ENCODE measurements around the gene EMC9.

EMC9 gene

GRCh38 chr14:24131549-24131966, 9.8 kb downstream of the EMC9 start:
- DNase-seq (ENCODE audit: low spot score) = no peak

DNA sequence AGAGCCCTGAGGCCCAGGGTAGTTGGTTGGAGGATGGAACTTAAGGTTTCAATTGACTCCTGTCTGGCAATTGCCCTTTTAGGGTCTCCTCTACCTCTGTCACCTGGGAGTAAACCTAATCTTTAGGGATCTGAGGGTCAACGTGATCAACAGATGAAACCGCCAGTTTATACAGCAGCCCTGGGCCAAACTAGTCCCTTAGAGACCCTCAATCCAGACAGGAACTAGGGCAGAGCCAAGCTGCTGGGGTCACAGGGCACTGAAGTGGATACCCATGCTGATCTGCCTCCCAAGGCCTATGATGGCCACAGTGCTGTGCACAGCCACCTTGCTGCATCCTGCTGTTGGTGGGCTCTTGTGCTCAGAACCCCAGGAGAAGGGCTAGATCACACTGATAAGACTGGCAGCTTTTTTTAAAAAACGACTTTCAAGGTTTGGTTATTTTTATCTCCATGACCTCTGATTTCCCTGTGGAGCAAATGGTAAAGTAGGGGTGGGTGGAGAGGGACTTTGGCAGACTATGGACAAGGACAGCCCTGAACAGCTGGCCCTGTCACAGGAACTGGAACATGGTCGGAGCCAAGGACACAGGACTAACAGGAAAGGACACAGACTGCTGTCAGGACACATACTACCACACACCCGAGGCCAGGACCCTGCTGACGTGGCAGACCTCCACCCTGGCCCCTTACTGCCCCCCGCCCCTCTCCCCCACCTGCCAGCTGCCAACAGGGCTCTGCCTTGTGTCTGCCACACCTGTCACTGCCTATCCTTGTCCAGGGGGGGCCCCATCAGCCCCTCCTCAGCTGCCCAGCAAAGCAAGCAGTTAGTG, 10.5 kb downstream of the EMC9 start:
- DNase-seq (ENCODE audit: low spot score) = no peak

DNA sequence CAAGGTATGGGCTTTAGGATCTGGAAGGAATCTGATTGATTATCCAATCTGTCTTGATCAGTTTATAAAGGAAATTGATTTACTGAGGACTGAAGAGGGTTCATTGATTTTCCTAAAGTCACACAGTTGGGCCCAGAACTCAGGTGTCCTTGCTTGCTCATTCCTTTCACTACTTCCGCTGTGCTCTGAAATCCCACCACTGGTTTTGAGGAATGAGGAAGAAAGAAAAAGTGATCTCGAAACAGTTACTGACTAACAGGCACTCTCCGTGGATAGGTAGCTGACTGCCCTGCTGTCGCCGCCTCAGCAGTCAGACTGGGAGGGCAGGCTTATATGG, 11.0 kb downstream of the EMC9 start, which contains the start of gene FITM1:
FITM1 (plus strand) TSS at position 280 of the 337 bp plus-strand sequence. CDS start 905 bp downstream, outside the sequence.
- no peak for DNase-seq (ENCODE audit: low spot score)

GRCh38 chr14:24129410-24129998, 11.9 kb downstream of the EMC9 start:
- no peak for DNase-seq (ENCODE audit: low spot score)

- no peak for DNase-seq (ENCODE audit: low spot score)
Observed at GRCh38 chr14:24127673-24128072, 13.7 kb downstream of the EMC9 start.

GRCh38 chr14:24126939-24127338, 14.5 kb downstream of the EMC9 start:
- DNase-seq (ENCODE audit: low spot score) = no peak

DNA sequence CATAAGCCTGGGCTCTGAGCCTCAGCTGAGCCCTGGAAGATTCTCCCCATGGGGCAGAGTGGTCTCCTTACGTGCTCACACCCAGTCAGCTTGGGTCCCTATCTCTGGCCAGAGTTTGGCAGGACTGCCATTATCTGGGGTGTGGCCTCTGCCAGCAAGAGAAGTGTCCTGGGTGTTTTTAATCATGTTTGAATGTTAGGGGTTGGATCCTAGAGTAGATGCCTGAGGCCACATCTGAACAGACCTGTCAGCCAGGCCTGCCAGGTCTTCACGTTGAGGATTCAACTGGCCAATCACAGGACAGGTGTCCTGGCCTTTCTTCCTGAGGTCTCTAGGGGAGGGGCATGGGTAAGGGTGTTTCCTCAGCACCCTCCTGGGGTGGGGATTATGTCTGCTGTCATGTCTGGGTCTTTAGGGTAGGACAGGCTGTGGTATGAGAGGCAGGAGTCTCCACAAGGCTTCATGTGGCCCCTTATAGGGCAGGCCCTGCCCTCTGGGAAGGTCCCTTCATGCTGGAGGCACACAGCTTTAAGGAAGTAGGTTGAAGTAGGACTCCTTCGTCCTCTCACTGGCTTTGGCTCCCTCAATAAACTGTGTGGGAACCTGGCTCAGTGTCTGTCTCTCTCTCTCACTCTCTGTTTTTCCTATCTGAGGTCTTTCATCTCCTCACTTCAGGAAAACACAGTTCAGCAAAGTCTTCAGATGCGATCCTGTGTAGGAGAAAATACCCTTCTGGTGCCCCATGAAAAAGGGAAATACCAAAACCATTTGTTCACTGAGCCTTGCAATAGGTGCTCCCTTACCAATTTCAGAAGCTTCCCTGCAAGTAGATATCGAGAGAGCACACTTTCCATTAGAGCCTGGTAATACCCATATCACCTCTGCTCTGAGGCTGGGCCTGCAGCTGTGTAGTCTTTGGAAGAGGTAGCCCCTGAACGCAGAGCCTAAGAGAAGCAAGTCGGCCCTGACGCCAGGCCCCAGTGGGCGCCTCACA, 17.7 kb downstream of the EMC9 start:
- no peak for DNase-seq (ENCODE audit: low spot score)

DNA sequence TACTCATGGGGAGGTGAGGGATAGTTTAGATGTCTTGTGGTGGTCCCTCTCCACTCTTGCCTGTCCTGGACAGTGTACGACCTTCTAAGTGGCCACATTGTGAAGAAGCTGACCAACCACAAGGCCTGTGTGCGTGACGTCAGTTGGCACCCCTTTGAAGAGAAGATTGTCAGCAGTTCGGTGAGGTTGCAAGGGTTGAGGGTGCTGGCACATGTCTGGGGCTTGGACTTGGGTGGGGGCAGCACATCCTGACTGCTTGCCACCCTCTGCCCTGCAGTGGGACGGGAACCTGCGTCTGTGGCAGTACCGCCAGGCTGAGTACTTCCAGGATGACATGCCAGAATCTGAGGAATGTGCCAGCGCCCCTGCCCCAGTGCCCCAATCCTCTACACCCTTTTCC, 18.5 kb downstream of the EMC9 start:
- no peak for DNase-seq (ENCODE audit: low spot score)

DNA sequence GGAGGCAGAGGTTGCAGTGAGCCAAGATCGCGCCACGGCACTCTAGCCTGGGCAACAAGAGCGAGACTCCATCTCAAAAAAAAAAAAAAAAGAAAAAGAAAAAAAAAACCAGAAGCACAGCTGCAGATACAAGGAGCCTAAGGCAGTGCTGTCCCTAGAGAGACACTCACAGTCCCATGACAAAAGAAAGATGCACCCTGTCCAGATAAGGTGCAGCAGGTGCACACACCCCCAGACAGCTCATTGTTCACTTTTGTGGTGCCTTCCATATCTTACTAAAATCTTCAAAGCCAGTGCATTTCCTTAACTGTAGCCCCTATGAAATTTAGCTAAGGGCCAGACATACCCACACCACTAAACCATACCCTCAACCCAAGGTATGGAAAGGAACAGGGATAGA, 19.0 kb downstream of the EMC9 start:
- no peak for DNase-seq (ENCODE audit: low spot score)

GRCh38 chr14:24121210-24121609, 20.2 kb downstream of the EMC9 start:
- no peak for DNase-seq (ENCODE audit: low spot score)

- no peak for DNase-seq (ENCODE audit: low spot score)
Observed at GRCh38 chr14:24119691-24120090, 21.7 kb downstream of the EMC9 start.

DNA sequence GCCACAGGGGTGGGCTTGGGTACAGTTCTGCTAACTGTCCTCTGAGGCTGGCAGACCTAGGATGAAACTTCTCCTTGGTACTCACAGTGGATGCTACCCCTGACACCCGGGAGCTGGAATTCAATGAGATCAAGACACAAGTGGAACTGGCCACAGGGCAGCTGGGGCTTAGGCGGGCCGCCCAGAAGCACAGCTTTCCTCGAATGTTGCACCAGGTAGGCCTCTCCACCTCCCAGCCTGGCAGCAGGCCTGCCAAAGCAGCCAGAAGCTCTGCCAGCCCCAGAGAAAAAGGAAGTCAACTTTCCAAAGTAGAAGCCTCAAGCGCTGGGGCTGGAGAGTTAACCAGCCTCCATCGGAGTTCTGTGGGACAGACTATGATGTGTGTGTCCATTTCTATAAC, 24.2 kb downstream of the EMC9 start:
- no peak for DNase-seq (ENCODE audit: low spot score)

GRCh38 chr14:24116128-24116814, 25.1 kb downstream of the EMC9 start:
- DNase-seq (ENCODE audit: low spot score) = no peak

DNA sequence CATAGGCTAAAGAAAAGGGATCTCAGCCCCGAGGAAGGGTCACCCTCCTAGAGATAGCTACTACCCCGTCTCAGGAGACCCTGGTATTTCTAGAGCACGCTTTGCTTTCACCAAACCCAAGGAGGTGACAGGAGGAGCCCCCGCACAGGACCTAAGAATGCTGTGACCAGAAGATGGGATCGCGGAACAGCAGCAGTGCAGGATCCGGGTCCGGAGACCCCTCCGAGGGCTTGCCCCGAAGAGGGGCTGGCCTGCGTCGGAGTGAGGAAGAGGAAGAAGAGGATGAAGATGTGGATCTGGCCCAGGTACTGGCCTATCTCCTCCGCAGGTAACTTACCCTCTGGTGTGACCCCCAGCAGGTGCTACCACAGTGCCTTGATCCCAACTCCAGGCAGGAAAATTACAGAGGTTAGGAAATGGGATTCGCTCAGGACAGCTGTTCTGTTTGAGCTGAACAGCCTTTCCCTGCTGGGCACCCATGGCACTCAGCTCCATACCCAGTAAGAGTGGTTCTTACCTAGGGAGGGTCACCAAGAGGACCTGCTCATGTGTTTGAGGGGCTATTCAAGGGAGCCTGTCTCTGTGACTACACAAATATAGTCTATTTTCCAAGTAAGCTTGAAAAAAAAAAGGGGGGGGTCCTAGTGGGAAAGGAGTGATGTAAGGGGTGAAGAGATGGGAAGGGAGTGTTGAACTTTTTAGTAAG, 25.8 kb downstream of the EMC9 start:
- no peak for DNase-seq (ENCODE audit: low spot score)

GRCh38 chr14:24114532-24115421, 26.6 kb downstream of the EMC9 start, which contains the start of the genes DCAF11 and NRL:
Gene DCAF11, plus strand, starts transcription at chr14:24114777. Its CDS starts 818 bp downstream, at chr14:24115595.
Gene NRL, minus strand, starts transcription at chr14:24114949. Its CDS starts 32,101 bp downstream, at chr14:24082848.
- peak; percentile 100 for DNase-seq (ENCODE audit: low spot score)

GRCh38 chr14:24113801-24114531, 27.4 kb downstream of the EMC9 start:
- DNase-seq (ENCODE audit: low spot score) = peak; percentile 89

DNA sequence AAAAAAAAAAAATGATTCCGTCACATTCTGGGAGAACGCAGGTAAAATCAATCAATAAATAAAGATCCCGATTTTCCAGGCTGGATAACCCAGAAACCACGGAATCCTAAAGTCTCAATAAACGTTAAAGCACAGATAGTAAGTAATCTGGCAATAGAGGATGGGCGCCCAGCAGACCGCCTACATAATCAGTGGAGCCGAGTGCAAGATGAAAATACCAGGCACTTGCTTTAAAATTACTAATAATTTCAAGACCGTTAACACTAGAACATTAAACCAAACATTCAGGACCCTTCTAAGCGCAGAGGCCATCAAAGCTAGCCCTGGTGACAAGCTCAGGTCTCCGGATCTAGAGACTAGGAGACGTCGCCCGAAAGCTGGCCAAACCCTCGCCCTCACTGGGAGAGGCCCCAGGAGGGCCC, 28.0 kb downstream of the EMC9 start:
- no peak for DNase-seq (ENCODE audit: low spot score)

DNA sequence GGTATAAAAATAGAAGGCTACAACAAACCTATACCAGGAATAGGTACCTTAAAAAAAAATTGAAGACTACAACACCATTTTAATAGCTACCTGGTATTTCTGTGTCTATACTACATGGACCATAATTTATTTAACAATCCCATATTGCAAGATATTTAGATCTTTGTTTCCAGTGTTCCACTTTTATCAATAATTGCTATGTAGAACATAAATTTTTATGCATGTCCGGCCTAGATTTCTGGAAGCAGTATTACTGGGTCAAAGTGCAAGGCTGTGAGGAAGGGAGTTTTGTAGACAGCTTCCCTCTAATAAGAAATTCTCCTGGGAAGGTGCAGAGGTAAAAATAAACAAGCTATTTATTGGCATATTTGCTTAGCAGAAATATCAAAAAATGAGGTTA, 30.9 kb downstream of the EMC9 start:
- no peak for DNase-seq (ENCODE audit: low spot score)

GRCh38 chr14:24110060-24110459, 31.3 kb downstream of the EMC9 start:
- DNase-seq (ENCODE audit: low spot score) = no peak
